SK-N-SH (cell line): ENCODE data around the gene AKAP12. TPM values are rescaled to one million over a fixed set of nuclear protein-coding genes. Genes with fewer than 3 reads are reported as not detected.

Experiments used
- CTCF ChIA-PET: fragments of 300-600, 350-600 bp; formaldehyde crosslinking; extraction: SDS; loops from one replicate; lab custom pipeline; 2021; lab: Yijun Ruan, JAX
- POLR2A ChIA-PET: fragments of 350-600 bp; sonication (Branson Sonifier 250); formaldehyde crosslinking; extraction: SDS; loops from one replicate; lab custom pipeline; 2020; ENCODE audit warnings: antibody characterized with exemption, inconsistent platforms; lab: Yijun Ruan, JAX
- DNase-seq: peaks from one replicate; pipeline ENCODE4 v3.0.0; 2012
- H2AFZ ChIP-seq: fragments of 200-600 bp; sonication (generic); 2 replicates; pipeline ENCODE4 v1.8.1; 2016; ENCODE audit warnings: antibody characterized with exemption, mild to moderate bottlenecking, low read depth
- H3F3A ChIP-seq: fragments of 200-600 bp; sonication (generic); replicated peaks from 2 replicates; pipeline ENCODE3; 2016; ENCODE audit warnings: antibody characterized with exemption, mild to moderate bottlenecking; ENCODE audit not compliant: insufficient read depth
- H3K27ac ChIP-seq, 2 experiments: fragments of 200-500 bp in 1 of 2; fragments of 200-600 bp in 1 of 2; sonication (Bioruptor generic) in 1 of 2; sonication (generic), shearing (Covaris generic) in 1 of 2; 2 replicates each; pipeline versions ENCODE4 v1.5.1 to v1.6.1; 2014 to 2016; ENCODE audit warnings: low read depth in 2 of 2, inconsistent platforms in 1 of 2, low read length in 1 of 2, mild to moderate bottlenecking in 1 of 2, mixed read lengths in 1 of 2
- H3K27me3 ChIP-seq: fragments of 200-600 bp; sonication (generic), shearing (Covaris generic); 2 replicates; pipeline ENCODE4 v1.6.1; 2016; ENCODE audit warnings: mixed run types; ENCODE audit not compliant: insufficient read depth
- H3K36me3 ChIP-seq, 2 experiments: fragments of 200-500 bp in 1 of 2; fragments of 200-600 bp in 1 of 2; sonication (Bioruptor generic) in 1 of 2; sonication (generic) in 1 of 2; replicated peaks in 1 of 2; 2 replicates each; pipeline versions ENCODE3 to v1.5.1; 2014 to 2016; ENCODE audit warnings: low read length in 1 of 2, mild to moderate bottlenecking in 1 of 2; ENCODE audit not compliant: insufficient read depth in 2 of 2, control insufficient read depth in 1 of 2
- H3K4me1 ChIP-seq, 2 experiments: fragments of 200-500 bp in 1 of 2; fragments of 200-600 bp in 1 of 2; sonication (Bioruptor generic) in 1 of 2; sonication (generic), shearing (Covaris generic) in 1 of 2; 2 replicates each; pipeline versions ENCODE4 v1.5.1 to v1.6.1; 2014 to 2016; ENCODE audit warnings: low read depth in 1 of 2, low read length in 1 of 2, mixed run types in 1 of 2; ENCODE audit not compliant: insufficient read depth in 2 of 2, control insufficient read depth in 1 of 2
- H3K4me2 ChIP-seq: fragments of 200-600 bp; sonication (generic), shearing (Covaris generic); 2 replicates; pipeline ENCODE4 v1.6.1; 2017; ENCODE audit warnings: mixed run types
- H3K4me3 ChIP-seq, 2 experiments: fragments of 200-500 bp in 1 of 2; fragments of 200-600 bp in 1 of 2; sonication (Bioruptor generic) in 1 of 2; sonication (generic), shearing (Covaris generic) in 1 of 2; 2 replicates each; pipeline versions ENCODE4 v1.5.1 to v1.8.1; 2014 to 2016; ENCODE audit warnings: low read depth in 2 of 2, inconsistent platforms in 1 of 2, low read length in 1 of 2, mild to moderate bottlenecking in 1 of 2, mixed read lengths in 1 of 2, moderate library complexity in 1 of 2
- H3K79me2 ChIP-seq: fragments of 200-600 bp; sonication (generic); 2 replicates; pipeline ENCODE4 v1.8.1; 2017; ENCODE audit warnings: mild to moderate bottlenecking; ENCODE audit not compliant: insufficient read depth
- H3K9ac ChIP-seq: fragments of 200-600 bp; sonication (generic); 2 replicates; pipeline ENCODE4 v1.6.1; 2017; ENCODE audit warnings: mixed run types
- H3K9me2 ChIP-seq: fragments of 200-600 bp; sonication (generic); 2 replicates; pipeline ENCODE4 v1.6.1; 2017; ENCODE audit warnings: mixed run types
- H3K9me3 ChIP-seq: fragments of 200-600 bp; sonication (generic); 2 replicates; pipeline ENCODE4 v1.6.1; 2017; ENCODE audit warnings: mixed run types, mild to moderate bottlenecking, moderate library complexity
- H4K20me1 ChIP-seq: fragments of 200-600 bp; sonication (generic); 2 replicates; pipeline ENCODE4 v1.6.1; 2017; ENCODE audit warnings: mild to moderate bottlenecking, mixed run types; ENCODE audit not compliant: insufficient read depth
- CHD2 ChIP-seq: fragments of 150-350 bp; IDR thresholded peaks from 2 replicates; pipeline ENCODE4 v1.6.1; 2018; ENCODE audit warnings: low read length; ENCODE audit not compliant: partially characterized antibody
- ELF1 ChIP-seq: IDR thresholded peaks from 2 replicates; pipeline ENCODE4 v1.4.0; 2012
- EP300 ChIP-seq, 2 experiments: IDR thresholded peaks; 2 replicates each; pipeline versions ENCODE4 v1.4.0 to v1.6.1; 2012; ENCODE audit warnings: borderline replicate concordance in 1 of 2, low read depth in 1 of 2, low read length in 1 of 2
- EZH2phosphoT487 ChIP-seq: fragments of 200-600 bp; sonication (generic); IDR thresholded peaks from 2 replicates; pipeline ENCODE4 v1.6.1; 2017; ENCODE audit warnings: low read depth, mixed run types, mild to moderate bottlenecking, antibody characterized with exemption, moderate library complexity, borderline replicate concordance
- FOSL2 ChIP-seq: IDR thresholded peaks from 2 replicates; pipeline ENCODE4 v1.4.0; 2012; ENCODE audit warnings: low read depth, mild to moderate bottlenecking, moderate library complexity, borderline replicate concordance
- FOXJ3 ChIP-seq: sonication (generic); formaldehyde crosslinking; IDR thresholded peaks from 2 replicates; pipeline ENCODE4 v1.5.1; 2020; ENCODE audit warnings: mild to moderate bottlenecking, missing genetic modification reagents
- FOXM1 ChIP-seq: IDR thresholded peaks from 2 replicates; pipeline ENCODE4 v1.4.0; 2012; ENCODE audit warnings: low read depth, mild to moderate bottlenecking
- JUND ChIP-seq: IDR thresholded peaks from 2 replicates; pipeline ENCODE4 v1.4.0; 2012
- MEF2A ChIP-seq: IDR thresholded peaks from 2 replicates; pipeline ENCODE4 v1.4.0; 2012; ENCODE audit warnings: low read depth, borderline replicate concordance
- NFIC ChIP-seq: IDR thresholded peaks from 2 replicates; pipeline ENCODE4 v1.4.0; 2012; ENCODE audit warnings: borderline replicate concordance
- RCOR1 ChIP-seq: fragments of 150-350 bp; IDR thresholded peaks from 2 replicates; pipeline ENCODE4 v1.6.1; 2017; ENCODE audit warnings: antibody characterized with exemption, low read length
- RFX5 ChIP-seq: IDR thresholded peaks from 2 replicates; pipeline ENCODE4 v1.6.1; 2012; ENCODE audit warnings: mild to moderate bottlenecking, improper control_type of control experiment, low read length
- SIN3A ChIP-seq: IDR thresholded peaks from 2 replicates; pipeline ENCODE4 v1.6.1; 2012; ENCODE audit warnings: low read depth, mild to moderate bottlenecking, low read length, moderate library complexity, borderline replicate concordance
- SMC3 ChIP-seq: IDR thresholded peaks from 2 replicates; pipeline ENCODE4 v1.6.1; 2012; ENCODE audit warnings: low read depth, low read length, improper control_type of control experiment
- TEAD4 ChIP-seq: IDR thresholded peaks from 2 replicates; pipeline ENCODE4 v1.4.0; 2012; ENCODE audit warnings: mild to moderate bottlenecking, borderline replicate concordance; ENCODE audit not compliant: insufficient read depth
- WGBS: methylation state at CpG from one replicate; pipeline ENCODE4 v1.1.6; 2017; ENCODE audit warnings: low lambda C conversion rate; 5-methylcytosine and 5-hydroxymethylcytosine counted together
- polyA plus RNA-seq, 3 experiments: library from polyadenylated mRNA; depleted of rRNA; stranded (reverse); fragments of >200 nt; gene quantifications; 2 replicates each; pipeline ENCODE4 v1.2.3, GENCODE V29; 2012
- TF ChIP-seq, protein P1 (sequence below): fragments of 150-350 bp; IDR thresholded peaks from 2 replicates; pipeline ENCODE4 v1.6.1; 2017; ENCODE audit warnings: antibody characterized with exemption, low read length, low read depth, borderline replicate concordance
- TF ChIP-seq, protein P2 (sequence below): fragments of 150-350 bp; IDR thresholded peaks from 2 replicates; pipeline ENCODE4 v1.6.1; 2016; ENCODE audit warnings: mild to moderate bottlenecking, low read depth, low read length
- TF ChIP-seq, protein P3 (sequence below): IDR thresholded peaks from 2 replicates; pipeline ENCODE4 v1.4.0; 2012; ENCODE audit warnings: low read depth, borderline replicate concordance

Gene AKAP12
- polyA plus RNA-seq, 1 of the 3 experiments (the other 2 are of a cell fraction), result 46.5 TPM

DNA sequence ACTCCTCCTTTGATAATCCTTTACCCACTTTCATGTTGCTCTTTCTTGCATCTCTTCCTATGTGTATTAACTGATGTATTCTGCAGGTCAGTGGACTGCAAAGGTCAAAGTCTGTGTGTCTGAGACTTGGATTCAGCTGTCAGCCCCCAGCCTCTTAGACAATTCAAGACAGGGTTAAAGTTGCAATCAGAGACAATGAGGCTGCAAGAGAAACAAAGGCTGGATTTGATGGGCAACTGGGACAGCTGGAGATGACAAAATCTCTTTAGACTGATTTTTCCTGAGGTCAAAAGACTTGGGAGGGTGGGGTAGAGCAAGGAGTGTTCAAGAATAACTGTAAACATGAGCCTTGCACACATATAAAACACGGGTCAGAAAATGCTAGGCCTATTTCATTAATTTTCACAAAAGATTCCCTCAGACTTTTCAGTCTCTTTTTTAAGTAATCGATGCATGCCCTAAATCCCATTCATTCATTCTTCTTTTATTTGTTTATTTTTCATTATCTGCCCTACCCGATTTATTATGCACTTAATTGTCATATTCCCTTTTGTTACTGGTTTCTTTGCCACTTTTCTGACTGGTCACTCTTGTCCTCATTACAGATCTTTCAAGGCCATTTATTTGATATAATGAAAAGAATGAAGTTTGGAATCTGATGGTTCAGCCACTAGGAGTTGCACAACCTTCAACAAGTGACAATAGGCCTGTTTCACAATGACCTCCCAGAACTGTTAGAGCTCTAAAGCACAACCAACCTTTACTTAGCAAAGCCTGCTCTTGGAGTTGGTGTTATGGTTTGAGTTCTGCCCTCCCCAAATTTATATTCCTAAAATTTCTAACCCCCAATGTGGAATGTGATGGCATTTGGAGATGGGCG lies 33.8 kb upstream of the AKAP12 start:
- ChIA-PET POLR2A (interaction anchor here (0.9 kb wide), 1 partner anchor 10 kb away, joined by 4 read pairs; no protein-coding TSS in a partner anchor), CTCF (interaction anchor here (1.1 kb wide), 1 partner anchor 119 kb away, joined by 3 read pairs; no protein-coding TSS in a partner anchor)
- Histone ChIP-seq H3K9ac (no peak overlapping the region), H4K20me1 (no peaks in the 10 kb centered on the region), H3K79me2 (no peaks in the 10 kb centered on the region), H3K4me2 (no peak overlapping the region), H3K27ac (no peak overlapping the region), H2AFZ (no peak overlapping the region), H3K4me1 (peaks cover 0 to 4% of the 10 kb centered on the region in 2 experiments; a peak in 1 of 4 replicates), H3K27me3 (no peaks in the 10 kb centered on the region), H3K36me3 (no peaks in the 10 kb centered on the region), H3K9me3 (0 out of 2 replicates have a peak, but pooled peaks cover under 1% of the 10 kb centered on the region), H3K4me3 (no peak overlapping the region), H3K9me2 (no peaks in the 10 kb centered on the region), H3F3A (no peaks in the 10 kb centered on the region)
- DNase-seq, result no peak
- TF ChIP-seq RCOR1 (no peak), SIN3A (no peak), RFX5 (no peak), SMC3 (no peak), EZH2phosphoT487 (no peak), EP300 (IDR thresholded peaks at IDR 0.05; ENCODE audit: borderline replicate concordance in 1 of 2, low read depth in 1 of 2, low read length in 1 of 2) (no peak), JUND (no peak), FOXJ3 (no peak)
- TF ChIP-seq, protein P1, sequence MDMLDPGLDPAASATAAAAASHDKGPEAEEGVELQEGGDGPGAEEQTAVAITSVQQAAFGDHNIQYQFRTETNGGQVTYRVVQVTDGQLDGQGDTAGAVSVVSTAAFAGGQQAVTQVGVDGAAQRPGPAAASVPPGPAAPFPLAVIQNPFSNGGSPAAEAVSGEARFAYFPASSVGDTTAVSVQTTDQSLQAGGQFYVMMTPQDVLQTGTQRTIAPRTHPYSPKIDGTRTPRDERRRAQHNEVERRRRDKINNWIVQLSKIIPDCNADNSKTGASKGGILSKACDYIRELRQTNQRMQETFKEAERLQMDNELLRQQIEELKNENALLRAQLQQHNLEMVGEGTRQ, result no peak
- TF ChIP-seq, protein P2, sequence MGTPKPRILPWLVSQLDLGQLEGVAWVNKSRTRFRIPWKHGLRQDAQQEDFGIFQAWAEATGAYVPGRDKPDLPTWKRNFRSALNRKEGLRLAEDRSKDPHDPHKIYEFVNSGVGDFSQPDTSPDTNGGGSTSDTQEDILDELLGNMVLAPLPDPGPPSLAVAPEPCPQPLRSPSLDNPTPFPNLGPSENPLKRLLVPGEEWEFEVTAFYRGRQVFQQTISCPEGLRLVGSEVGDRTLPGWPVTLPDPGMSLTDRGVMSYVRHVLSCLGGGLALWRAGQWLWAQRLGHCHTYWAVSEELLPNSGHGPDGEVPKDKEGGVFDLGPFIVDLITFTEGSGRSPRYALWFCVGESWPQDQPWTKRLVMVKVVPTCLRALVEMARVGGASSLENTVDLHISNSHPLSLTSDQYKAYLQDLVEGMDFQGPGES, result no peak
- 73% methylated on average over 4 of the region's 4 CpGs for WGBS

DNA sequence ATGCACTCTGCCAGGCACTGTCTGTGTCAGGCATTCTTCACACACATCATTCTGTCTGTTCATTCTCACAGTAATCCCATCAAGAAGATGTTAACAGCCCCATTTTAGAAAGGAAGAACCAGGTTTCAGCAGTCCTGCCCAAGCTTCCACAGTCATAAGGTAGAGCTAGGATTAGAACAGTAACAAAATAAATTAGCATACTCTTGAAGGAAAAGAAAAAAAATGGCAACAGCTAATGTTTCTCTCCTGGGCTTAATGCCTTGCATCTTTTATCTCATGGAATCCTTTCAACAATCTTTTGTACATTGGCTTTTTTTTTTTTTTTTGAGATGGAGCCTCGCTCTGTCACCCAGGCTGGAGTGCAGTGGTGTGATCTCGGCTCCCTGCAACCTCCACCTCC lies 32.1 kb upstream of the AKAP12 start:
- Histone ChIP-seq H3K36me3 (no peaks in the 10 kb centered on the region), H3K79me2 (no peaks in the 10 kb centered on the region), H3K27ac (no peak overlapping the region), H3K9me3 (peaks cover 5% of the 10 kb centered on the region; the same call in 1 of the 2 replicates), H4K20me1 (no peaks in the 10 kb centered on the region), H3K4me2 (no peak overlapping the region), H3K9ac (no peak overlapping the region), H3K4me1 (peaks cover 0 to 4% of the 10 kb centered on the region in 2 experiments; a peak in 1 of 4 replicates), H3K27me3 (no peaks in the 10 kb centered on the region), H3F3A (no peaks in the 10 kb centered on the region), H3K4me3 (no peak overlapping the region), H2AFZ (no peak overlapping the region), H3K9me2 (no peaks in the 10 kb centered on the region)
- CTCF ChIA-PET, result no interaction called here
- 100% methylated on average over 2 of the region's 2 CpGs for WGBS
- DNase-seq, result no peak
- TF ChIP-seq EP300 (IDR thresholded peaks at IDR 0.05; ENCODE audit: borderline replicate concordance in 1 of 2, low read depth in 1 of 2, low read length in 1 of 2) (no peak), FOSL2 (no peak), EZH2phosphoT487 (no peak), JUND (no peak), ELF1 (no peak), NFIC (no peak), RFX5 (no peak), CHD2 (no peak), FOXM1 (no peak), MEF2A (no peak), TEAD4 (no peak)
- TF ChIP-seq, protein P2, result no peak
- TF ChIP-seq, protein P1, result no peak
- TF ChIP-seq, protein P3, sequence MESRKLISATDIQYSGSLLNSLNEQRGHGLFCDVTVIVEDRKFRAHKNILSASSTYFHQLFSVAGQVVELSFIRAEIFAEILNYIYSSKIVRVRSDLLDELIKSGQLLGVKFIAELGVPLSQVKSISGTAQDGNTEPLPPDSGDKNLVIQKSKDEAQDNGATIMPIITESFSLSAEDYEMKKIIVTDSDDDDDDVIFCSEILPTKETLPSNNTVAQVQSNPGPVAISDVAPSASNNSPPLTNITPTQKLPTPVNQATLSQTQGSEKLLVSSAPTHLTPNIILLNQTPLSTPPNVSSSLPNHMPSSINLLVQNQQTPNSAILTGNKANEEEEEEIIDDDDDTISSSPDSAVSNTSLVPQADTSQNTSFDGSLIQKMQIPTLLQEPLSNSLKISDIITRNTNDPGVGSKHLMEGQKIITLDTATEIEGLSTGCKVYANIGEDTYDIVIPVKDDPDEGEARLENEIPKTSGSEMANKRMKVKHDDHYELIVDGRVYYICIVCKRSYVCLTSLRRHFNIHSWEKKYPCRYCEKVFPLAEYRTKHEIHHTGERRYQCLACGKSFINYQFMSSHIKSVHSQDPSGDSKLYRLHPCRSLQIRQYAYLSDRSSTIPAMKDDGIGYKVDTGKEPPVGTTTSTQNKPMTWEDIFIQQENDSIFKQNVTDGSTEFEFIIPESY, result no peak
- POLR2A ChIA-PET, result no interaction called here
